Skeletal muscle satellite cell (primary cell): ENCODE results near the gene FCGBP.

Experiments
- H3K27me3 ChIP-seq: 2 replicates; pipeline ENCODE4 v1.7.0; 2013; ENCODE audit warnings: low read length; ENCODE audit not compliant: control insufficient read depth, insufficient read depth
- H3K36me3 ChIP-seq: 2 replicates; pipeline ENCODE4 v1.7.0; 2013; ENCODE audit warnings: mild to moderate bottlenecking, control low read depth, low read length; ENCODE audit not compliant: insufficient read depth
- H3K4me1 ChIP-seq: 2 replicates; pipeline ENCODE4 v1.7.0; 2013; ENCODE audit warnings: low read length; ENCODE audit not compliant: control insufficient read depth, insufficient read depth
- H3K4me2 ChIP-seq: 2 replicates; pipeline ENCODE4 v1.7.0; 2013; ENCODE audit warnings: mild to moderate bottlenecking, low read length
- H3K4me3 ChIP-seq: 2 replicates; pipeline ENCODE4 v1.7.0; 2013; ENCODE audit warnings: low read length
- H3K9ac ChIP-seq: 2 replicates; pipeline ENCODE4 v1.7.0; 2013; ENCODE audit warnings: mild to moderate bottlenecking, low read depth, low read length, moderate library complexity
- H3K9me3 ChIP-seq: replicated peaks from 2 replicates; pipeline ENCODE4 v1.7.0; 2013; ENCODE audit warnings: mild to moderate bottlenecking, control low read depth, low read length

Gene FCGBP

DNA sequence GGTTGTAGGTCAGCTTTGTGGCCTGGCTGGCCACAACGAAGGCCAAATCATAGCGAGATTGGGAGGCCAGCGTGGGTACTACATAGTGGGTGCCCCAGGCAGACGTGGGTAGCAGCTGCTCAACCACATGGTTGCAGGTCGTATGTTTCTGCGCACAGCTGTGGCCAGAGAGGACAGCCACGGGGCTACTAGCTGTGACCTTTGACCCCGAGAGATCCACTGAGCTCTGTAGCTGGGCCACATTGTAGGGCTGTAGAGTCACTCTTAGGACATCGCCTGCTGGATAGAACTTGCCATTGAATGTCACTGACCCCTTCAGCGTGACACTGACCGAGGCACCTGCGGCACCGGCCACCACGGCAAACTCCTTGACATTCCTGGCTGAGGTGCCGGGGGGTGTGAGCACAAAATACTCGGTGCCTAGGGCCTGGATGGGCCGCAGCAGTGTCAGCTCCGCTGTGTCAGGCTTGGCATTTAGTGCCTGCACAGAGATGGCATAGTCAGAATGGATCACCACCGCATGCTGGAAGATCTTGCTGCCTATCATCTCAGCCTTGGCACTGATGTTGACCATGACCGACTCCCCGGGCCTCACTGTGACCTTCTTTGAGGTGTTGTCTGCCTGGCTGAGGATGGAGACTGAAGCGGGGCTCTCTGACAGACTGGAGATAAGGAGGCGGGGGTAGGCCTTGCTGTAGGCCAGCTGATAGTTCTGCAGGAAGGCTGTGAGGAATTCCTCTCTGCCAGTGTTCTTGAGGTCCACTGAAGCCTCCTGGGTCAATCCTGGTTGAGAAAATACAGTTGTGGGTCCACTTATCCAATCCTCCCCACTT, 6.7 kb downstream of the FCGBP start:
- no peaks in the 10 kb centered on the region for H3K4me1 ChIP-seq
- H3K27me3 ChIP-seq, result no peaks in the 10 kb centered on the region
- no peaks in the 10 kb centered on the region for H3K36me3 ChIP-seq
- no peaks in the 10 kb centered on the region for H3K9me3 ChIP-seq
- H3K4me2 ChIP-seq, result no peak overlapping the region
- H3K9ac ChIP-seq, result no peak overlapping the region
- no peak overlapping the region for H3K4me3 ChIP-seq

- Histone ChIP-seq H3K9ac (no peak overlapping the region), H3K9me3 (no peaks in the 10 kb centered on the region), H3K36me3 (no peaks in the 10 kb centered on the region), H3K4me3 (no peak overlapping the region), H3K4me2 (no peak overlapping the region), H3K4me1 (no peaks in the 10 kb centered on the region), H3K27me3 (no peaks in the 10 kb centered on the region)
Observed at GRCh38 chr19:39927076-39927475, 7.4 kb downstream of the FCGBP start.

DNA sequence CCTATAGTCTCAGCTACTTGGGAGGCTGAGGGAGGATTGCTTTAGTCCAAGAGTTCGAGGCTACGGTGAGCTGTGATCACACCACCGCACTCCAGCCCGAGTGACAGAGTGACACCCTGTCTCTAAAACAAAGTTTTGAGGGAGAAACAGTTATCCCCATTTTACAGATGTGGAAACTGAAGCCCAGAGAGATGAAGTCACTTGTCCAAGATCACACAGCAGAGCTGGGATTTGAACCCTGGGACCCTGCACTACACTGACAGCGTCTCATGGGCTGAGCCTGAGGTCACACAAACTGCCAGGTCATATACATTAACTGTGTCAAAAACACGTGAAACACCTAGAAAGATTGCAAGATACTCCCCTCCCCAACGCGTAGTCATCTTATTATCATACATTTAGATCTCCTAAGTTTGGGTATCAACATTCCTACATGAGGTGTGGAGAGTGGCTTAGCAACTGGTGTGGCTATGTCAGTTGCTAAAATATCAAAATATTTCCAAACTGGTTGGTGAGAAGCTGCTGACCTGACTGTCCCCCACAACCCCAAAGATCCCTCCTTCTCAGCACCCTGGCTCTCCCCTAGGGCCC, 8.2 kb downstream of the FCGBP start:
- Histone ChIP-seq H3K4me1 (no peaks in the 10 kb centered on the region), H3K9me3 (no peaks in the 10 kb centered on the region), H3K36me3 (no peaks in the 10 kb centered on the region), H3K4me2 (no peak overlapping the region), H3K27me3 (no peaks in the 10 kb centered on the region), H3K4me3 (no peak overlapping the region), H3K9ac (no peak overlapping the region)

GRCh38 chr19:39924952-39925351, 9.5 kb downstream of the FCGBP start:
- H3K4me3 ChIP-seq, result no peak overlapping the region
- no peaks in the 10 kb centered on the region for H3K27me3 ChIP-seq
- no peaks in the 10 kb centered on the region for H3K36me3 ChIP-seq
- H3K9me3 ChIP-seq, result no peaks in the 10 kb centered on the region
- H3K9ac ChIP-seq, result no peak overlapping the region
- no peaks in the 10 kb centered on the region for H3K4me1 ChIP-seq
- H3K4me2 ChIP-seq, result no peak overlapping the region

GRCh38 chr19:39924389-39924788, 10.0 kb downstream of the FCGBP start:
- Histone ChIP-seq H3K9ac (no peak overlapping the region), H3K36me3 (no peaks in the 10 kb centered on the region), H3K4me2 (no peak overlapping the region), H3K4me3 (no peak overlapping the region), H3K27me3 (no peaks in the 10 kb centered on the region), H3K9me3 (no peaks in the 10 kb centered on the region), H3K4me1 (no peaks in the 10 kb centered on the region)

GRCh38 chr19:39923862-39924261, 10.6 kb downstream of the FCGBP start:
- Histone ChIP-seq H3K36me3 (no peaks in the 10 kb centered on the region), H3K4me2 (no peak overlapping the region), H3K4me1 (no peaks in the 10 kb centered on the region), H3K9ac (no peak overlapping the region), H3K27me3 (no peaks in the 10 kb centered on the region), H3K9me3 (no peaks in the 10 kb centered on the region), H3K4me3 (no peak overlapping the region)

GRCh38 chr19:39919976-39920375, 14.5 kb downstream of the FCGBP start:
- Histone ChIP-seq H3K9me3 (no peaks in the 10 kb centered on the region), H3K9ac (no peak overlapping the region), H3K4me2 (no peak overlapping the region), H3K36me3 (no peaks in the 10 kb centered on the region), H3K4me3 (no peak overlapping the region), H3K4me1 (no peaks in the 10 kb centered on the region), H3K27me3 (no peaks in the 10 kb centered on the region)

DNA sequence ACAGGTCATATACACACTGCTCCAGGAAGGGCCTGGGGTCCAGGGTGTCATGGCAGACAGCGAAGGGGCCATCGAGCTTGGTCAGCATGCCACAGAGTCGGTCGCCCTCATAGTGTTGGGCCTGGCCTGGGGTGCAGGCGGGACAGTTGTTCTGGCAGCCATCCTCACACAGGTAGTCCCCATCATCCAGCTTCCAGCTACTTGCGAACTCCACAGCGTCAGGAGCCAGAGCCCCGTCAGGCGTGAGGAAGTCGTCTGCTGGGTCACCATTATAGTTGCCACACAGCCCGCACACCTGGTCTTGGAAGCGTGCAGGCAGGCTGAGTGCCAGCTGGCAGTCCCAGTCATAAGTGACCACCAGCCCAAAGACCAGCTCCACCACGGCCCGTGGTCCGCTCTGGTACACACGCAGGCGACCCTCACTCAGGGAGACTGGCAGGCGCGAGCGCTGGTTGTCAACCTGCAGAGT, 16.2 kb downstream of the FCGBP start:
- no peak overlapping the region for H3K9ac ChIP-seq
- no peak overlapping the region for H3K4me2 ChIP-seq
- no peaks in the 10 kb centered on the region for H3K4me1 ChIP-seq
- H3K36me3 ChIP-seq, result no peaks in the 10 kb centered on the region
- no peaks in the 10 kb centered on the region for H3K27me3 ChIP-seq
- H3K9me3 ChIP-seq, result no peaks in the 10 kb centered on the region
- H3K4me3 ChIP-seq, result no peak overlapping the region

- H3K4me3 ChIP-seq, result no peak overlapping the region
- H3K4me1 ChIP-seq, result no peaks in the 10 kb centered on the region
- H3K9me3 ChIP-seq, result no peaks in the 10 kb centered on the region
- no peak overlapping the region for H3K9ac ChIP-seq
- no peaks in the 10 kb centered on the region for H3K36me3 ChIP-seq
- no peaks in the 10 kb centered on the region for H3K27me3 ChIP-seq
- no peak overlapping the region for H3K4me2 ChIP-seq
Observed at GRCh38 chr19:39917561-39918182, 16.8 kb downstream of the FCGBP start.

DNA sequence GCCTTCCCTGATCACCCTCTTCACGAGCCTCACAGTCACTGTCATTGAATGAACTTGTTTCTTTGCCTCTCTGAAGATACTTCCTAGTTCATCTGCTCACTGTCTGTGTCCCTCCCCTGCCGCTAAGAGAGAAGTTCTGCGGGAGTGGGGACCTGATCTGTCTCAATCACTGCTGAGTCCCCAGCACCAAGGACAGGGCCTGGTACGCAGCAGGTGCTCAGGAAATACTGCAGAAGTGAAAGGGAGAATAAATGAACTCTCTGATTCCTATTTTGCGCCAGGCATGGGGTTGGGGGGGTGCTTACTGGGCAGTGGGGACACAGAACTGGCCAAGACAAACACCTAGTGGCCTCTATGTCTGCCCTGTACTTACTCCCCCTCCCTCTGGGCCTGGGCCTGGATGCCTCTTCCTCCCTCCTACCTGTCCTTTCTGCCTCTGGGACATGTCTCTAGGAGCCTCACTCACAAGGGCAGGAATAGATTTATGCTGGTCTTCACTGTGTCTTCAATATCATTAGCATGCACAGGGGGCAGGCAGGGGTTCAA, 17.5 kb downstream of the FCGBP start:
- no peak overlapping the region for H3K4me3 ChIP-seq
- no peaks in the 10 kb centered on the region for H3K9me3 ChIP-seq
- H3K9ac ChIP-seq, result no peak overlapping the region
- H3K27me3 ChIP-seq, result no peaks in the 10 kb centered on the region
- H3K4me1 ChIP-seq, result no peaks in the 10 kb centered on the region
- H3K4me2 ChIP-seq, result no peak overlapping the region
- H3K36me3 ChIP-seq, result no peaks in the 10 kb centered on the region

- Histone ChIP-seq H3K4me2 (no peak overlapping the region), H3K36me3 (no peaks in the 10 kb centered on the region), H3K9ac (no peak overlapping the region), H3K9me3 (no peaks in the 10 kb centered on the region), H3K4me3 (no peak overlapping the region), H3K4me1 (no peaks in the 10 kb centered on the region), H3K27me3 (no peaks in the 10 kb centered on the region)
Observed at GRCh38 chr19:39916236-39916635, 18.2 kb downstream of the FCGBP start.
